Activated CD4-positive, alpha-beta memory T cell treated with anti-CD3 and anti-CD28 coated beads, Interleukin-2, amount 10 ng/mL, durations not matched to agents 7 days and 5 days (primary cell): ENCODE results near the gene EPS8L2. TPM values are rescaled to one million over a fixed set of nuclear protein-coding genes. Genes with fewer than 3 reads are reported as not detected.
"Not testable (repeated sequence)": the region's sequence is repeated elsewhere in the genome, so short reads cannot be mapped to it uniquely, and the experiment has no call there.

Experiments
- CTCF ChIA-PET: fragments of 350-600 bp; sonication (Branson Sonifier 250); formaldehyde crosslinking; loops from one replicate; lab custom pipeline; 2021; ENCODE audit warnings: antibody characterized with exemption, inconsistent platforms; lab: Charles Lee
- POLR2A ChIA-PET: fragments of 350-600 bp; sonication (Branson Sonifier 250); formaldehyde crosslinking; loops from one replicate; lab custom pipeline; 2021; ENCODE audit warnings: antibody characterized with exemption; lab: Charles Lee
- DNase-seq: peaks from one replicate; pipeline ENCODE4 v3.0.0-alpha.2; 2020
- H3K27ac Mint-ChIP-seq: one replicate; pipeline ENCODE4 v1.8.0; 2021; ENCODE audit warnings: mild to moderate bottlenecking, mixed read lengths
- H3K27me3 Mint-ChIP-seq: one replicate; pipeline ENCODE4 v1.8.0; 2021; ENCODE audit warnings: mixed read lengths
- H3K36me3 Mint-ChIP-seq: one replicate; pipeline ENCODE4 v1.8.0; 2021; ENCODE audit warnings: low read depth, mixed read lengths
- H3K4me1 Mint-ChIP-seq: one replicate; pipeline ENCODE4 v1.8.0; 2021; ENCODE audit warnings: mixed read lengths
- H3K4me3 Mint-ChIP-seq: one replicate; pipeline ENCODE4 v1.8.0; 2021; ENCODE audit warnings: mild to moderate bottlenecking, mixed read lengths
- H3K9me3 Mint-ChIP-seq: one replicate; pipeline ENCODE4 v1.8.0; 2021; ENCODE audit warnings: mixed read lengths
- total RNA-seq, 2 experiments: library from RNA; stranded (reverse); gene quantifications; one replicate each; pipeline ENCODE4 v1.2.3, GENCODE V29; 2021

The EPS8L2 gene
- total RNA-seq, 2 experiments from 2014 or later = 16.2 to 19.4 TPM

- CTCF ChIA-PET = interaction anchor here (0.6 to 1.4 kb wide), 2 partner anchors 11 to 14 kb away, joined by 3 to 11 read pairs; no protein-coding TSS in a partner anchor
- H3K27me3 Mint-ChIP-seq = peaks cover 11% of the 10 kb centered on the region
- POLR2A ChIA-PET, H3K4me3 Mint-ChIP-seq, H3K9me3 Mint-ChIP-seq, DNase-seq, H3K27ac Mint-ChIP-seq, H3K36me3 Mint-ChIP-seq: not testable (repeated sequence)
- H3K4me1 Mint-ChIP-seq = peaks cover 17% of the 10 kb centered on the region
Measured at GRCh38 chr11:737899-738298, 31.9 kb downstream of the EPS8L2 start.

GRCh38 chr11:742156-742546 is 36.1 kb downstream of the EPS8L2 start:
- Mint-ChIP-seq H3K27me3 (peaks cover 11% of the 10 kb centered on the region), H3K9me3 (no peaks in the 10 kb centered on the region), H3K4me3 (no peak overlapping the region), H3K27ac (no peak overlapping the region), H3K36me3 (no peaks in the 10 kb centered on the region), H3K4me1 (peaks cover 16% of the 10 kb centered on the region)
- no peak for DNase-seq
- CTCF ChIA-PET = no interaction called here
- POLR2A ChIA-PET = interaction anchor here (1.4 kb wide), 1 partner anchor 17 kb away, joined by 3 read pairs; no protein-coding TSS in a partner anchor

GRCh38 chr11:742571-743201 is 36.7 kb downstream of the EPS8L2 start:
- ChIA-PET POLR2A (no interaction called here), CTCF (interaction anchor here (1.0 kb wide), 1 partner anchor 47 kb away, joined by 3 read pairs; the partner anchor contains the start of gene TMEM80)
- no peak for DNase-seq
- no peak overlapping the region for H3K27ac Mint-ChIP-seq
- peaks cover 8% of the 10 kb centered on the region for H3K27me3 Mint-ChIP-seq
- no peaks in the 10 kb centered on the region for H3K9me3 Mint-ChIP-seq
- H3K4me3 Mint-ChIP-seq = no peak overlapping the region
- no peaks in the 10 kb centered on the region for H3K36me3 Mint-ChIP-seq
- peaks cover 10% of the 10 kb centered on the region for H3K4me1 Mint-ChIP-seq

- no peaks in the 10 kb centered on the region for H3K9me3 Mint-ChIP-seq
- H3K36me3 Mint-ChIP-seq = peaks cover 8% of the 10 kb centered on the region
- H3K4me1 Mint-ChIP-seq = peaks cover 21% of the 10 kb centered on the region
- peak overlapping the region; percentile 5 for H3K4me3 Mint-ChIP-seq
- ChIA-PET CTCF (interaction anchor here (0.6 kb wide), 1 partner anchor 19 kb away, joined by 3 read pairs; no protein-coding TSS in a partner anchor), POLR2A (no interaction called here)
- H3K27me3 Mint-ChIP-seq = peaks cover 2% of the 10 kb centered on the region
- H3K27ac Mint-ChIP-seq = no peak overlapping the region
- DNase-seq = no peak
Measured at GRCh38 chr11:745428-745827, 39.4 kb downstream of the EPS8L2 start.

GRCh38 chr11:746289-747157 is 40.5 kb downstream of the EPS8L2 start:
- ChIA-PET POLR2A (interaction anchor here (0.7 to 3.3 kb wide), 11 partner anchors 11 to 240 kb away, joined by 3 to 18 read pairs (median 3); partner anchors contain the start of genes DEAF1, HRAS, IRF7 and TMEM80), CTCF (interaction anchor here (1.4 to 3.5 kb wide), 3 partner anchors 10 to 20 kb away, joined by 5 to 22 read pairs (median 5); no protein-coding TSS in a partner anchor)
- Mint-ChIP-seq H3K36me3 (peaks cover 8% of the 10 kb centered on the region), H3K4me3 (peak overlapping the region; percentile 82), H3K4me1 (peaks cover 23% of the 10 kb centered on the region), H3K27me3 (peaks cover 2% of the 10 kb centered on the region), H3K9me3 (no peaks in the 10 kb centered on the region), H3K27ac (peak overlapping the region; percentile 74)
- peak; percentile 55 for DNase-seq

- H3K4me3 Mint-ChIP-seq = peak within 1 kb of the TSS; percentile 82
- POLR2A ChIA-PET = interaction anchor here (0.9 to 3.3 kb wide), 16 partner anchors 10 to 241 kb away, joined by 3 to 18 read pairs (median 3); partner anchors contain the start of genes DEAF1, HRAS, IRF7 and TMEM80
Measured at GRCh38 chr11:747158-748006, 41.4 kb downstream of the EPS8L2 start, which contains the start of gene TALDO1. TSS of gene TALDO1 (plus strand) at chr11:747464. CDS start at chr11:747482, 18 bp downstream.

GRCh38 chr11:748007-748359 is 42.0 kb downstream of the EPS8L2 start:
- Mint-ChIP-seq H3K9me3 (no peaks in the 10 kb centered on the region), H3K36me3 (peaks cover 15% of the 10 kb centered on the region), H3K27ac (peak overlapping the region; percentile 77), H3K4me3 (peak overlapping the region; percentile 82), H3K27me3 (no peaks in the 10 kb centered on the region), H3K4me1 (peaks cover 28% of the 10 kb centered on the region)
- POLR2A ChIA-PET = interaction anchor here (0.9 to 3.3 kb wide), 15 partner anchors 9 to 241 kb away, joined by 3 to 18 read pairs (median 3); partner anchors contain the start of genes CEND1, HRAS and IRF7
- DNase-seq = no peak
- CTCF ChIA-PET = interaction anchor here (1.2 to 3.5 kb wide), 5 partner anchors 9 to 212 kb away, joined by 3 to 22 read pairs (median 5); no protein-coding TSS in a partner anchor

More at GRCh38 chr11:747158-748006, 41.4 kb downstream of the EPS8L2 start, which contains the start of gene TALDO1:
- no peaks in the 10 kb centered on the region for H3K9me3 Mint-ChIP-seq
- H3K27me3 Mint-ChIP-seq = no peaks in the 10 kb centered on the region
- DNase-seq = peak; percentile 89
- H3K27ac Mint-ChIP-seq = peak within 1 kb of the TSS; percentile 77
- peaks cover 10% of the 10 kb centered on the region for H3K36me3 Mint-ChIP-seq
- H3K4me1 Mint-ChIP-seq = peaks cover 25% of the 10 kb centered on the region
- CTCF ChIA-PET = interaction anchor here (0.6 to 3.5 kb wide), 6 partner anchors 9 to 528 kb away, joined by 3 to 22 read pairs (median 5); no protein-coding TSS in a partner anchor

- Mint-ChIP-seq H3K9me3 (no peaks in the 10 kb centered on the region), H3K27ac (peak overlapping the region; percentile 32), H3K36me3 (peaks cover 15% of the 10 kb centered on the region), H3K4me3 (peak overlapping the region; percentile 46), H3K4me1 (peaks cover 28% of the 10 kb centered on the region), H3K27me3 (no peaks in the 10 kb centered on the region)
- DNase-seq = no peak
- ChIA-PET POLR2A (interaction anchor here (1.5 kb wide), 1 partner anchor 40 kb away, joined by 3 read pairs; the partner anchor contains the start of gene CEND1), CTCF (no interaction called here)
Measured at GRCh38 chr11:749731-750130, 43.7 kb downstream of the EPS8L2 start.

- no peaks in the 10 kb centered on the region for H3K27me3 Mint-ChIP-seq
- no peaks in the 10 kb centered on the region for H3K9me3 Mint-ChIP-seq
- H3K27ac Mint-ChIP-seq = peak overlapping the region; percentile 19
- H3K4me1 Mint-ChIP-seq = no peaks in the 10 kb centered on the region
- POLR2A ChIA-PET = interaction anchor here (1.3 kb wide), 1 partner anchor 12 kb away, joined by 3 read pairs; no protein-coding TSS in a partner anchor
- CTCF ChIA-PET = interaction anchor here (1.6 kb wide), 1 partner anchor 12 kb away, joined by 5 read pairs; the partner anchor contains the start of gene TALDO1
- H3K4me3 Mint-ChIP-seq = no peak overlapping the region
- DNase-seq = no peak
- H3K36me3 Mint-ChIP-seq = peaks cover 60% of the 10 kb centered on the region
Measured at GRCh38 chr11:760236-760635, 54.2 kb downstream of the EPS8L2 start.

GRCh38 chr11:761526-762108 is 55.6 kb downstream of the EPS8L2 start:
- DNase-seq = no peak
- H3K27ac Mint-ChIP-seq = no peak overlapping the region
- H3K36me3 Mint-ChIP-seq = peaks cover 59% of the 10 kb centered on the region
- ChIA-PET POLR2A (interaction anchor here (0.7 to 1.2 kb wide), 2 partner anchors 14 to 48 kb away, joined by 3 read pairs; partner anchors contain the start of genes RPLP2 and TALDO1), CTCF (interaction anchor here (0.6 to 0.7 kb wide), 2 partner anchors 55 to 188 kb away, joined by 3 to 4 read pairs; no protein-coding TSS in a partner anchor)
- no peak overlapping the region for H3K4me3 Mint-ChIP-seq
- H3K4me1 Mint-ChIP-seq = peaks cover 1% of the 10 kb centered on the region
- H3K27me3 Mint-ChIP-seq = no peaks in the 10 kb centered on the region
- no peaks in the 10 kb centered on the region for H3K9me3 Mint-ChIP-seq

- Mint-ChIP-seq H3K27me3 (no peaks in the 10 kb centered on the region), H3K36me3 (peaks cover 53% of the 10 kb centered on the region), H3K9me3 (no peaks in the 10 kb centered on the region), H3K4me1 (peaks cover 5% of the 10 kb centered on the region), H3K27ac (no peak overlapping the region), H3K4me3 (no peak overlapping the region)
- DNase-seq = no peak
- ChIA-PET CTCF (interaction anchor here (0.6 kb wide), 1 partner anchor 187 kb away, joined by 3 read pairs; no protein-coding TSS in a partner anchor), POLR2A (interaction anchor here (1.2 kb wide), 1 partner anchor 15 kb away, joined by 3 read pairs; the partner anchor contains the start of gene TALDO1)
Measured at GRCh38 chr11:762421-763072, 56.5 kb downstream of the EPS8L2 start.
